Measurements from ENCODE around the gene AK1.

The AK1 gene, protein sequence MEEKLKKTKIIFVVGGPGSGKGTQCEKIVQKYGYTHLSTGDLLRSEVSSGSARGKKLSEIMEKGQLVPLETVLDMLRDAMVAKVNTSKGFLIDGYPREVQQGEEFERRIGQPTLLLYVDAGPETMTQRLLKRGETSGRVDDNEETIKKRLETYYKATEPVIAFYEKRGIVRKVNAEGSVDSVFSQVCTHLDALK

DNA sequence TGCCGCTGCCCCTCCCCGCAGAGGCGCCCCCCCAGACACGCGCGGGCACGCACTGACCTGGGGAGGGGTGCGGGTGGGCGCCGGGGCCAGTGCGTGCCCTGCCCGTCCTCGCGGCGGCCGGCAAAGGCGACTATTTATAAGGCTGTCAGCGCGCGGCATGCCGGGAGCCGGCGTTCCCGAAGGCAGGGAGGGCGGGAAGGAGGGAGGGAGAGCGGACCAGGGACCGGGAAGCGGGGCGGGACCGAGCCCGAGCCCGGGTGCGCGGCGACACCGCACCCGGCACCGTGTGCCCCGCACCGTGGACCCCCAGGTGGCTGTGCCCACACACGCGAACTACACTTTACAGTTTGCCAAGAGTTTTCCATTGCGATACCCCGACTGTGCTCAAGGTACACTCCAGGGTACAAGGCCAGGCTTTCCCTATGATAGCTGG, at the start of gene AK1:
AK1 (minus strand) TSS at position 110 of the 433 bp plus-strand sequence. CDS start 3,058 bp downstream, outside the sequence.
- no peak for DNase-seq

DNA sequence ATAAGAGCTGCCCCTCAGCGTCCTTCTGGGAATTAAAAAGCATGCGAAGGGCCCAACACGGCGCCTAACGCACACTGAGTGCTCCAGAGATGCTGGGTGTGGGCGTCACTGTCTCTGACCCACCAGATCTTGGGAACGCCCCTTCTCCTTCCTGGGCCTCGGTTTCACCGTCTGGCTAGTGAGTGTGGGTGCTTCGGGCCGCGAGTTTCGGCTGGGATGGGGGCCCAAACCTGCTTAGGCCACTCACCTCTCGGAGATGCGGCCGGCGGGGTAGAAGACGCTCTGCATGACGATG, 49.4 kb upstream of the AK1 start:
- DNase-seq: peak in 1 of 2 experiments; percentile 28

DNA sequence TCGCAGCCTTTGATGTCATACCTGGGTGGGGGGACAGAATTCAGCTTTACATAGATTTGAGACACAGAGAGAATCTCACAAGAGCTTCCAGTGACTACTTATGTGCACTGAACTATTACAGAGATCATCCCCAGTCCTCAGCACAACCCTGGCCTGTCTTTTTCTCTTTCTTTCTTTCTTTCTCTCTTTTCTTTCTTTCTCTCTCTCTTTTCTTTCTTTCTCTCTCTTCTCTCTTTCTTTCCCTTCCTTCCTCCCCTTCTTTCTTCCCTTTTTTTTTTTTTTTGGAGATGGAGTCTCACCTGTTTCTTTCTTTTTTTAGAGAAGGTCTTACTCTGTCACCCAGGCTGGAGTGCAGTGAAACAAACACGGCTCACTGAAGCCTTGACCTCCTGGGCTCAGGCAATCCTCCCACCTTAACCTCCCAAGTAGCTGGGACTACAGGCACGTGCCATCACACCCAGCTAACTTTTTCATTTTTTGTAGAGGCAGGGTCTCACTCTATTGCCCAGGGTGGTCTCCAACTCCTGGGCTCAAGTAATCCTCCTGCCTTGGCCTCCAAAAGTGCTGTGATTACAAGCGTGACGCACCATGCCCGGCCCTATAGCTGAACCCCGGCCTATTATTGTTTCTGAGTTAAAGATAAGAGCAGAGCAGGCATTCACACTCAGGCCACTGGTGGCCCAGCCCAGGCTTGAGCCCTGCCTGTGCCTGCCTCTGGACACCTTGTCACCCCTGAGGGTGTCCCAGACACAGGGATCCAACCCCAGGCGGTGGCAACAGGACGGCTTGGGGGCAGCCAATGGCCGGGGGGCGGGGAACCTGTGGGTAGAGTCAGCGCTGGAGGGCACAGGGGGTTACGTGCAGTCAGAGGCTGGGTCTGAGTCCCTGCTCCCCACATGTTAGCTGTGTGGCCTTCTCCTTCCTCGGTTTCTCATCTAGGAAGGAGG, 48.8 kb upstream of the AK1 start:
- DNase-seq: no peak

DNA sequence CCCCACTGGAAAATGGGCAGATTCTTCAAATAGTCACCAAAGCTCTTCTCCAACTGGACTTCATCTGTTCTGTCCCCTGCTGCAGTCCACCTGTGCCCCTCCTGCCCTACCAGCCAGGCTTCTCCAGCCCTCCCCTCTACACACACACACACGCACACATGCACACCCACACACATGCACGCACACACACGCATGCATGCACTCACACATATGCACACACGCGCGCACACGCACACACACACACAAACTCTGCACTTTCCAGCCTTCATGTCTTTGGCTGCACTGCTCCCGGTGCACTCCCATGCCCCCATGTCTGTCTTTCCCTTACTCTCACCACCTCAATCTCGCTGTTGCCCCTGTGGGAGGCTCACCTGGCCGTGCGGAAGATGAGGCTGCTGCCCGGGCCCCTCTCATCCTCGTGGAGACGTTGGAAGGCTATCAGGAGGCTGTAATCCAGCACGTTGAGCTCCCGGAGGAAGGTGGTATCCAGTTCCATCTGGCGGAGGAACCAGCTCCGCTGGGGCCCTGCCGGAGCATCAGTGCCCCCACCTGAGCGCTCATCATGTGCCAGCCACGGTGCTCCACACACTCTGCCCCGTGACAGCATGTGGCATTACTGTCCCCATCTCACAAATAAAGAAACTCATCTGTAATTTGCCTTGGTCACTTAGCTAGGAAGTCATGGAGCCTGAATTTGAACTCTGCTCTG, 47.4 kb upstream of the AK1 start:
- DNase-seq: no peak

DNA sequence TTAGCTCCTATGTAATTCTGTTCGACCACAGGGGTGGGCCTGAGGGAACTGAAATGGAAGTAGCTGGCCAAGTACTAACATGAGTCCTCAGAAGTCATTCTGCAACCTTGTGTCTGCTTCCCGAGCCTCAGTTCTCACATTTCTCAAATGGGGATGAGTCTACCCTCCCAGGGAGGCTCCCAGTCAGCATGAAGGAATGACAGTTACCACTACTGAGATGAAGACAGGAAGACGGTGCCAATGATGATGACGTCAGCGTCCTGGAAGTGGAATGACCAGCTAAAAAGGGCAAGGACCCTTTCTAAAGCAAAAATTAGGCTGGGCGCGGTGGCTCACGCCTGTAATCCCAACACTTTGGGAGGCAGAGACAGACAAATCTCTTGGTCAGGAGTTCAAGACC, 46.3 kb upstream of the AK1 start:
- DNase-seq: no peak

DNA sequence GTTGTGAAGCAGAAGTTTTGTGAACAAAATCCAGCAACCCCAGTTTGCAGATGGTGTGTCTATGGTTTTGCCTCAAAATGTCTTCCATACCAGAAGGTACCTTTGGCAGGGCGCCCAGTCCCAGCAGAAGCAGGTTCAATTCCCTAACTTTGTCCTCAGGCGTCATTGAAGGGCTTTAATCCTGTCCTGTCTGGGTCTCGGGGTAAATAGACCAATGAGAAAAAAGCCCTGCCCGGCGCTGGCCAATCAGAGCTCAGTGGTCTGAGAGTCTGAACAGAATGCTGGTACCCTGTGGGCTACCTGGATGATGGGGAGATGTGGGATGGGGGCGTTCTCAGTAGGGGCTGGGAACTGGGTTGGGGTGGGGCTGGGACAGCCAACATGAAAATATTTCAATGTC, 45.6 kb upstream of the AK1 start:
- DNase-seq: no peak

DNA sequence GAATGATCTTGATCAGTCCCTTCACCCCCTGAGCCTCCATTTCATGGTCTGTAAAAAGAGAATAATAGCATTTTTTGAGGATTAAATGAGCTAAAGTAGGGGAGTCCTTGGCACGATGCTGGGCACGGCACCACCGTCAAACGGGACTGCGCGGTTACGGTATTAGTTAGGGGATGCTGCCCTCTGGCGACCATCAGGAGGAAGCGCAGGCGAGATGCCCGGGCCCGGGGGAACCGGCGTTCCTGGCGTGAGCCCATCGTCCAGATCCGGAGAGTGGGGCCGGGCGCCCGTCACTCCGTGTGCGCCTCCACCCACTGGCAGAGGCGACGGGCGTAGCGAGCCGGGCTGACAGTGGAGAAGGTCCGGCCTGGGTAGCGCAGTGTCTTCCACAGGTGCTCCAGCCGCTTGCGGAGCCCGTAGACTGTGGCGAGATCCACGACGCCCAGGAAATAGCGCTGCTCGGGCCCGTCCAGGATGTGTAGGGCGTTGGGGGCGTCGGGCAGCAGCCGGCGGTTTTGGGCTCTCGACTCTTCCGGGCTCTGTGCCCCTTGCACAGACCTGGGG, 44.2 kb upstream of the AK1 start:
- DNase-seq: peak; percentile 83 to 88

DNA sequence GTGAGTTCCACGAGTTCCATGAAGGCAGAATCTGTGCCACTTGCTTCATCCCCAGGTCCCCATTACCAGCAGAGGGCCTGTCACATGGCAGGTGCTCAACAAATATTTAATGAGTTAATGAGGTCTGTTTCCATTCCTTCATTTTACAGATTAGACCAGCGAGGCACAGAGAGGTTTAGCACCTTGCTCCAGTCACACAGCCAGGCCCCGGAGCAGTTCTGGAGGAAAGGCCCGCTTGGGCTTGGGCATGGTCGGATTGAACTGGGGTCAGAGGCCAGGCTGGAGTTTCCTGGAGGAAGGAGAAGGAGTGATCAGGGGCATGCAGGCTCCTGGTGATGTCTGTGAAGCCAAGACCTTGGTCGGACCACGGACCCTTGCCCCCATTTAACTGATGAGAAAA, 43.3 kb upstream of the AK1 start:
- no peak for DNase-seq

DNA sequence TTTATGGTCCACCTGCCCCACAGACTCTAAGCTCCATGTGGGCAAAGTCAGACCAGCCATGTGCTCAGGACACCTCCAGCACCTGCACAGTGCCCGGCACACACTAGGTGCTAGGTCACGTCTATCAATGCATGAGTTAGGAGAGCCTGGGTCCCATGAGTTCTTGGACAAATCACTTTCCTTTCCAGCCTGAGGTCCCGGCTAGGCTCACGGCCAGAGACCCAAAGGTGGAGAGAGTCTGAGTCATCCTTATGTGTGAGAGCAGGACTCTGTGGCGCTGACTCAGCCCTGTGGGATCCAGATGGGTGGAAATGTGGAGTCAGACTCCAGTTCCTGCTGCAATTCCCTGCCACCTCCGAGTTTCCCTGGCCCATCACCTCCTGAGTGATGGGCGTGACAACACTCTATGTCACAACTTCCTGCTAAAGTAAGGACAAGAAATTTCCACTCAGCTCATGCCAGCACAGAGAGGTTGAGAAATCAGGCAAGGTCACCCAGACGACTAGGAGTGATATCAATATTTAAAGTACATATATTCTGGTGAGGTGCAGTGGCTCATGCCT, 41.9 kb upstream of the AK1 start:
- peak; percentile 59 to 74 for DNase-seq

DNA sequence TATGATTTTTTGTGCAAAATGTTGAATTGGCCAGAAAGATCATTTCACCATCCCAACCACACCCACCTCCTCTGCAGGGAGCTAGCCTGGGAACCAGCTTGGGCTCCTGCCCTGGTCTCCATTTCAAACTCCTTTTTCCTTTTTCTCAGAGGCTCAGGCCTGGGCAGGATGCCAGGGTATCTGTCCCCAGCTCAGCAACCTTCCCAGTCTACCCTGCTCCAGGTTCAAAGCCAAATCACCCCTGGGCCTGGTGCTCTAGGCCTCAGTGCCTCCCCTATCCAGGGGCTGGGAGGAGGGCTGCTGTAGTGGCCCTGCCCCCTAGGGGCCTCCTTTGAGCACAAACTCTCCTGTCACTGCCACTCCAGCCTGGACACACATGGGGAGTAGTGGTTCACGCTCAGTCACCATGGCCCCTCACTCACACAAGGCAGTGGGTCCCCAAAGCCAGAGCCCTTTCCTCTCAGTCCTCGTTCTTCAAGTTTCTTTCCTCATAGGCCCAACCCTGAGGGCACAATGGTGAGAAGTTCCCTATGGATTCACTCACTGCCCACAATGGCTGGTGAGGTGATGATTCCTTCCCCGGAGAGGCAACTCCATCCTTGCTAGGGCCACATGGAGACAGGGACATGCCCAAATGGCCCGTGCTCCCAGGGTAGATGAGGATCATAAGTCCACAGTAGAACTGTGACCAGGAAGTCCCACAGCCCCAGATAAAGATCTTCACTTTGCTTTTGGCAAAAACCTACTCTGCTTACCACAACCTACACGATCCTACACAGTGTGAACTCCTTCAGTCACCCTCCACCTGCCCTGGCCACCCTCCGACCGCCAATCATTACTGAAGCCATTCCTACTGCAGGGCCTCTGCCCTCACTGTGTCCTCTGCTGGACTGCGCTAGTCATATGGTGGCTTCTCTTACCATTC, 41.0 kb upstream of the AK1 start:
- DNase-seq: peak in 1 of 2 experiments; percentile 38

DNA sequence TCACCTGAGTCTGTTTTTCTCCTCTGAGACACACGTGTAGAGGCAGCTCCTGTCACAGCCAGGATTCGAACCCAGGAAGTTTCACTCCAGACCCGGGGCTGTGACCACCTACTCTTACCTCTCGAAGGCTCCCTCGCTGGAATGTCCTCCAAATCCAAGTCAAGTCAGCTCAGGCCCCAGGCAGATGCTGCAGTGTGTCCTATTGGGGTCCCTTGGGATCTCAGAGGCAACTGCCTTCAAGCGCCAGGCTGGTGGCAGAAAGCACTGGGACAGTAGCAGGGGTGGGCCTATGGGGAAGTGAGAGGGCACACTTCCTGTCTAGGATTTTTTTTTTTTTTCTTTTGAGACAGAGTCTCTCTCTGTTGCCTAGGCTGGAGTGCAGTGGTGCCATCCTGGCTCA, 40.1 kb upstream of the AK1 start:
- DNase-seq: no peak

DNA sequence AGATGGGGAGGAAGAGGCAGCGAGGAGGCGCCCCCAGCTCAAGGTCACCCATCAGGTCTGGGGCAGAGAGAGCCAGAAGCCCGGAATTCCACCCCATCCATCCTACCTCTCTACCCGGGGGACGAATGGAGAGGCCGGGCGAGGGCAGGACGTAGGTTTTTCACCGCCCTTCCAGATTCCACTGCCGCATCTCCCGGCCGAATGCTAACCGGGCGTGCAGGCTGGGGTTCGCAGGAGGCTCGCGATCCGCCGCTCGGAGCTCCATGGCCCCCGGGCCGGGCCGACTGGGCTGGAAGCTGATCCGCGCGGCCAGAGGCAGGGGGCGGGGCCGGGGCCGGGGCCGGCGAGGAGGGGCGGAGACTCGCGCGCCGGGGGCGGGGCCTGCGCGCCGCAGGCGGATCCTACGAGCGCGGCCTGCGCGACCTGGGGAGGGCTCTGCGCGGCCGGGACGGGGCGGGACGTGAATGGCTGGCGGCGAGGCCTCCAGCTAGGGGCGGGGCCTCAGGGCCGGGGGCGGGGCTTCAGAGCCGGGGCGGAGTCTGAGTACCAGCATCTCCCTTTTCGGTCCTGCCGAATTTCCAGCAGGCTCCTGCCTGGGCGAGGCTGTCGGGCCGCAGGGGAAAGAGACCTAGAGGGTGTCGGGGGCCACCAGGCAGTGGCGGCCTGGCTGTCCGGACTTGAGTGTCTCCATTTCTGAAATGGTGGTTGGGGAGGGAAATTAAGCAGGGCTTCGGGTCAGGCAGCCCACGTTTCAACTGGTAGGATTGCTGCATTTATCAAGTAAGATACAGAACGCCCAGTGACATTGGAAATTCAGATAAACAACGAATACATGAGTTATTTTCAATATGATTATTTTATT, 39.5 kb upstream of the AK1 start, which contains the start of gene ST6GALNAC4:
ST6GALNAC4 (minus strand) TSS at position 322 of the 862 bp plus-strand sequence. CDS start 622 bp downstream, outside the sequence.
- peak; percentile 97 to 99 for DNase-seq

DNA sequence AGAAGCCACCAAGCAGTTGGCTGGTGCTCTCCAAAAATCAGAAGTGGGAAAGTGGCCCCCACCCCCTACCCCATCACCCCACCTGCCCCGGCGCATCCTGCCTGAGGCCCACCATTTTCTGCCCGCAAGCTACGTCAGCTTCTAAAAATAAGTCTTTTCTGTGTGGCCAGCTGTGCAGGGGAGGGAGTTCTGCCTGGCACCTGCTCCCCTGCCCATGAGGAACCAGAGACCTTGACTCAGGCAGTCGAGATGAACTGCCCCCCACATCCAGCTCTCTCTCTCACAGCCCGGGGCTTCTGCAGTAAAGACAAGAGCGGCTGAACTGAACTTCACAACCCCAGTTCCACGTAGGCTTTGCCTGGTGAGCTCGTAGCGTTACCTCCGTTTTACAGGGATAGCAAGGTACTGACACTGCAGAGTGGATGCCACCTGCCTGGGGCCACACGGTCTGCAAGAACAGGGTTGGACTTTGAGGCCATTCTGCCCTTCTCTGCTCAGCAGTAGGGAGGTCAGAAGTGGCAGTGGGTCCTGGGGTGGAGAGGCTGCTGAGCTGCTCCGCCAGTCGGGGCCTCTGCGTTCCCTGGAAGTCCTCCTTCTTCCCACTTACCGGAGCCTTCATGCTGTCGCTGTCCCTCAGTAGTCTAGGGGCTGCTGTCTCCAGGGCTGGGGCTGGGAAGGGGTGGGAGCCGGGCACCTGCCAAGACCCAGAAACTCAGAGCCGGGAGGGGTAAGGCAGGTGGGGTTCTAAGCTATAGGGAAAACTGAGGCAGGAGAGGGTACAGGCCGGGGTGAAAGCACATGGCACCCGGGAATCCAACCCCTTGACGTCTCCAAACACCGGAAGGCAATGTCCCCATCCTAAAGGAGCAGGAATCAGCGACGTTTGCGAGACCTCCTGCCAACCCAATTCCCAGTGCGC, 38.6 kb upstream of the AK1 start:
- no peak for DNase-seq

DNA sequence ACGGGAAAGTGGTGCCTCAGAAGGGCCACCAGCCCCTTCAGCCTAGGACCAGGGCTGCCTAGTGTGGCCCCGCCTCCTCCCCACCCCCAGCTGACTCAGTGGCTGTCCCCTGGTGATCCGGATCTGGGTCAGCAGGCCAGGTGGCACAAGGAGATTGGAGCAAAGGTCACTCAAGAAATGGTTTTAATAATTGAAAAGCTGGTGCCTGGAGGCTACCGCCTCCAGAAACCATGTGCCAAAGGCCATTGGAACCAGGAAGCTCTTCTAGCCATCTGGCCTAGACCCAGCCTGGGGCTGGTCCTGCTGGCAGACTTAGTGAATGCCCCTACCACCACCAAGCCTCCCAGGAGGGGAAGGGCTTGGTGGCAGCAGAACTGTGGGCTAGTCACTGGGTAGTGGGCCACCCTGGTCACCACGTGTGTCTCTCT, 37.9 kb upstream of the AK1 start:
- no peak for DNase-seq

DNA sequence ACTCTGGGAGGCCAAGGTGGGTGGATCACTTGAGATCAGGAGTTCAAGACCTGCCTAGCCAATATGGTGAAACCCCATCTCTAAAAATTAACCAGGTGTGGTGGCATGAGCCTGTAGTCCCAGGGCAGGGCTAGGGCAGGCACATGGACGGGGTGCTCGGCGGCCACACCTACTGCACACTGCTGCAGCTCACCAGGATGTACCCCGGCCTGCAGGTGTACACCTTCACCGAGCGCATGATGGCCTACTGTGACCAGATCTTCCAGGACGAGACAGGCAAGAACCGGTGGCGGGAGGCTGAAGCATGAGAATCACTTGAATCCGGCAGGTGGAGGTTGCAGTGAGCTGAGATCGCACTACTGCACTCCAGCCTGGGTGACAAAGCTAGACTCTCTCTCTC, 36.2 kb upstream of the AK1 start:
- DNase-seq: no peak

DNA sequence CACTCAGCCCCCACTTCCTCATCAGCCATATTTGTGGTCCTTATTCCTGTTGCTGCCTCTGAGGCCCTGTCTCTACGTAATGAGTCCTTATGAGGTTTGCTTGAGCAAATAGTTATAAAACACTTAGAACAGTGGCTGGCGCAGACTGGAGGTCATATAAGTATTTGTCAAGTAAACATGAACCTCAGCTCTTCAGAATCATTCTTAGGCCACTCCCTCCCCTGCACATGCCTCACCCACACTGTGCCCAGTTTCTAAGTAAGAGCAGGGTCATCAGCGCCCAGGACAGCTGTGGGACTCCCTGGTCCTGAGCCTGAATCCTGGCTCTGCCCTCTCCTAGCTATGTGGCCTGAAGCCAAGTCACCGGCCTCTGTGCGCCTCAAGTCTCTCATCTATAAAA, 35.4 kb upstream of the AK1 start:
- no peak for DNase-seq

DNA sequence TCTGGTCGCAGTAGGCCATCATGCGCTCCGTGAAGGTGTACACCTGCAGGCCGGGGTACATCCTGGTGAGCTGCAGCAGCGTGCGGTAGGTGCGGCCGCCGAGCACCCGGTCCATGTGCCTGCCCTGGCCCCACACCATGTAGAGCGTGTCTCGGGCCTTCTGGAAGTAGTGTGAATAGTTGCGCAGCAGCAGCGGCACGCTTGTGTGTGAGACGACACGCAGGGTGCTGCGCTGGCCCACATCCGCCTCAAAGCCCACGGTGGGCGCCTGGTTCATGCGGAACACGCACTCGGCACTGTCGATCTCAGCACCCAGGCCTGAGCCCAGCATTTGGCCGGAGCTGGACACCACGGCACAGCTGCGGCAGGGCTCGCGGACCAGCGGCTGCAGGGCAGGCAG, 34.8 kb upstream of the AK1 start:
- no peak for DNase-seq

DNA sequence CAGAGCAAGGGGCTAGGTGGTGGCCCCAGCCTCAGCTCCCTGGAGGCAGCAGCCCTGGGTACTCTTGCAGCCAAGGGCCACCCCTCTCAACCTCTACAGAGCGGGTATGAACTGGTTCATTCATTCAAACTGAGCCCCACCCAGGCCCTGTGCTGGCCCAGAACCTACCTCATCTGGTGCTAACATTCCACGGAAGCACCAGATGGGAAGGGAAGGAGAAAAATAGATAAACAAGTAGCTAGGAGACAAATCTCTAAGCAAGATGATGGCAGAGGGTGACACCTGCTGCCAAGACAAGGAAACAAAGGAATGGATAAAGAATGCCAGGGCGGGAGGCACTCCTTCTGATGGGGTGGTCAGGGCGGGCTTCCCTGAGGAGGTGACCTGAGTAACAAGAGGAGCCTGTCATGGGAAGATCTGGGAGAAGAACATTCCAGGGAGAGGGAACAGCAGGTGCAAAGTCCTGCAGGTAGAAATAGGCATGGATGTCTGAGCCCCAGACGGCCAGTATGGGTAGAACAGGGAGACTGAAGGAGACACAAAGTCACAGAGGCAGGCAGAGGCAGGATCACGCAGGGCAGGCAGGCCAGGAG, 33.2 kb upstream of the AK1 start:
- no peak for DNase-seq

DNA sequence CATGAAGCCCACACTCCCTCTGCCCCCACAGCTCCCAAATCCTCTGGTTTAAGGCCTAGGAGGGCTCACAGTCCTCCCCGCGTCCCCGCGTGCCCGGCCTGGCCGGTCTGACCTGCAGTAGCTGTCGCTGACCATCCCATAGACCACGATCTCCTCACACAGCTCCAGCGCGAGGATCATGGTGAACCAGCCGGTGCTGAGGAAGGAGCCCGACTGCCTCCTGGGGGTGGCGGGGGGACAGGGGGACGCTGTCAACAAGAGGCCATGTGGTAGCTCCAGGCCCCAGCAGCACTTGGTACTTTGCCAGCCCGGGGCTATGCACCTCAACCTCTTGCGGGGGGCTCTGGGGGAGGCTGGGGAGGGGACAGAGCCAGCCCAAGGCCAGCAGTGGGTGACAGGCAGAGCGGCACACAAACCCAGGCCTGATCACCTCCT, 32.4 kb upstream of the AK1 start:
- DNase-seq: no peak

DNA sequence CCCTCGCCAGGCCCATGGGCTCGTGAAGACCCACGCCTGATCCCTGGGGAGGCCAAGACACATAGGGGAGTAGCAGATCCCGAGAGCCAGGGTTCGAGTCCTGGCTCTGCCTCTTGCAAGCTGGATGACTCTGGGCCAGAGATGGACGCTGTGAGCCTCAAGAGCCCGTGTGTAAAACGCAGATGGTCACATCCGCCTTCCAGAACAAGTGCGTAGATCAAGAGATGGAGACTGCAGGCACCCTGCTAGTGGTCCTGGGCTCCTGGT, 31.1 kb upstream of the AK1 start:
- DNase-seq: no peak

Measured in activated CD4-positive, alpha-beta T cell treated with anti-CD3 and anti-CD28 coated beads, Interleukin-2, amount 50 U/mL, for 48 hours (primary cell).